Mucosa of descending colon (tissue), 3 donors: ENCODE results near the gene ZNG1A. TPM values are rescaled to one million over a fixed set of nuclear protein-coding genes. Genes with fewer than 3 reads are reported as not detected.
A peak's percentile ranks its signal among the peaks of the same experiment; 100 is the strongest.
"Not testable (repeated sequence)": the region's sequence is repeated elsewhere in the genome, so short reads cannot be mapped to it uniquely, and the experiment has no call there.

Experiments used
- ATAC-seq: fragments of 200-7000 bp; cut with Tn5 transposase; one replicate; pipeline ENCODE4 v1.9.1; 2020; ENCODE audit warnings: mild to moderate bottlenecking, moderate library complexity
- DNase-seq, 3 donors: peaks; one replicate each; pipeline ENCODE4 v3.0.0-alpha.2; 2020
- H3K36me3 ChIP-seq: fragments of 200-600 bp; one replicate; pipeline ENCODE4 v1.8.0; 2021; ENCODE audit warnings: low read depth, mild to moderate bottlenecking
- H3K4me1 ChIP-seq: fragments of 200-600 bp; one replicate; pipeline ENCODE4 v1.8.0; 2021; ENCODE audit warnings: low read depth, mild to moderate bottlenecking
- H3K4me3 ChIP-seq: fragments of 200-600 bp; one replicate; pipeline ENCODE4 v1.8.0; 2021; ENCODE audit warnings: mild to moderate bottlenecking
- H3K9me3 ChIP-seq: fragments of 200-600 bp; one replicate; pipeline ENCODE4 v1.8.0; 2021; ENCODE audit warnings: mild to moderate bottlenecking
- CTCF ChIP-seq: fragments of 200-600 bp; IDR thresholded peaks from one replicate; pipeline ENCODE4 v1.8.0; 2022; ENCODE audit warnings: antibody characterized with exemption, mild to moderate bottlenecking
- intact Hi-C, 2 donors: fragments of 100-400 bp; cut with DNase I in 1 of 2; cut with micrococcal nuclease in 1 of 2; formaldehyde crosslinking; loops; one replicate each; pipeline versions ENCODE4 v1.11.0 to v1.11.1; 2022; cut with DNase I, micrococcal nuclease
- total RNA-seq, 3 donors: library from RNA; stranded (reverse); fragmentation: NEBNext Ultra II Directional in 2 of 3; extraction: Animal tissue kit (Norgen Biotek cat#: 25700) in 2 of 3; gene quantifications; one replicate each; pipeline versions ENCODE4 v1.2.1 to v1.2.4, GENCODE V29; 2021 to 2023
- donor health status: DM: no; HTN: no; CAD: no; lungs with moderate emphysema.
- donor health status: DM: no; HTN: no; CAD: no.
- donor health status: DM: no; HTN: yes; CAD: no.

ZNG1A gene
- total RNA-seq, 3 donors from 2014 or later = 25.2 to 36.0 (median 33.3) TPM

- H3K4me1 ChIP-seq = no peaks in the 10 kb centered on the region
- no peaks in the 10 kb centered on the region for H3K36me3 ChIP-seq
- no peaks in the 10 kb centered on the region for H3K9me3 ChIP-seq
- no peak overlapping the region for H3K4me3 ChIP-seq
- ATAC-seq (no peak), DNase-seq (no peak)
- TF ChIP-seq CTCF = no peak
- intact Hi-C loops = no loop called here
Observed at GRCh38 chr9:221989-222776, 43.3 kb upstream of the ZNG1A start.

GRCh38 chr9:219670-220365, 41.0 kb upstream of the ZNG1A start:
- no peaks in the 10 kb centered on the region for H3K9me3 ChIP-seq
- no peak for TF ChIP-seq CTCF
- ATAC-seq = no peak
- no peaks in the 10 kb centered on the region for H3K36me3 ChIP-seq
- intact Hi-C loops = no loop called here
- H3K4me1 ChIP-seq = no peaks in the 10 kb centered on the region
- H3K4me3 ChIP-seq = no peak overlapping the region
- DNase-seq = peak in 1 of 3 donors; percentile 50

- DNase-seq, H3K9me3 ChIP-seq, H3K4me1 ChIP-seq, ATAC-seq, H3K36me3 ChIP-seq, intact Hi-C loops, H3K4me3 ChIP-seq: not testable (repeated sequence)
Observed at GRCh38 chr9:219036-219435, 40.2 kb upstream of the ZNG1A start.

DNA sequence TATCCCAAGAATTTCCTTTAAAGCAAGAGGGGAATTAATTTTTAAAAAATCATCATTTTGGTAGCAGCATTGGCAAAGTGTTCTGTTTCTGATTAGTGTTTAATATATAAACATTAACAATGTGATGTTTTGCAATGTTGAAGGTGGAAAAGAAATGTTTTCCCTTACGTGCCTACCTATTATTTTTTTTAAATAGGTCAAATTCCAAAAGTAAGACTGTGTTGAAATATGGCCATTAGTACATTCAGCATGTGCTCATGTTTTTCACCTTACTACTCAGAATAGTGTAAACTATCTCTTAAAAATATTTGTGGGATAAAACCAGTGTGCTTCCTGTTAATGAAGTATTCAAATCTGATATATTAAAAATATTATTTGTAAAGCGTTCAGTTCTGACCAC, 39.1 kb upstream of the ZNG1A start:
- DNase-seq = no peak
- ATAC-seq = no peak
- TF ChIP-seq CTCF = no peak
- Histone ChIP-seq H3K4me1 (no peaks in the 10 kb centered on the region), H3K4me3 (no peak overlapping the region), H3K9me3 (no peaks in the 10 kb centered on the region), H3K36me3 (no peaks in the 10 kb centered on the region)
- intact Hi-C loops = no loop called here

- Histone ChIP-seq H3K4me1 (no peaks in the 10 kb centered on the region), H3K9me3 (no peaks in the 10 kb centered on the region), H3K4me3 (no peak overlapping the region), H3K36me3 (no peaks in the 10 kb centered on the region)
- ATAC-seq = no peak
- TF ChIP-seq CTCF = no peak
- no peak for DNase-seq
- intact Hi-C loops = no loop called here
Observed at GRCh38 chr9:216866-217265, 38.0 kb upstream of the ZNG1A start.

DNA sequence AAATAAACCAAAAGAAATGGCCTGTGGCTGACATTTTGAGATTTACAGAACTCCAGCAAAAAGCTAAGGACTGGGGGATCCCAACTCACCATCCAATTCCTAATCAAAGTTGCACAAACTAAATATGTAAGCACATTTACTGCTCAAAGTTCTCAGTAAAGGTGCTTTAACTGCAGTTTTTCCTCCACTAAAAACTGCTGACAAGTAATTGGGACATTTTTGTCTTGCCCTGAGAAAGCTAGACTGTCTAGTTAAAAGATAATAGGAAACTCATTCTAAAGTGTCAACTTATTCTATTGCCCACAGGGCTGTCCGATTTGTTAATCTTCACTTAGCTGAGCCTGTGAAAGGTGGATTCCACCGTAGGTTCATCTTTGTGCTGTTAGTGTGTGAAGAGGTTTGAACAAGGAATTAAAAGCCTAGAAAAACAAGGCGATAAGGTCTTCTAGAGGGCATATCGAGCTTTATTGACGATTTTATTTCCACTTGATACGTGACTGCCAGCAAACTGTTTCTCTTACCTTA, 36.8 kb upstream of the ZNG1A start:
- no peaks in the 10 kb centered on the region for H3K36me3 ChIP-seq

More for the DNA sequence above, 36.8 kb upstream of the ZNG1A start:
- ATAC-seq = no peak
- Histone ChIP-seq H3K4me1 (no peaks in the 10 kb centered on the region), H3K9me3 (no peaks in the 10 kb centered on the region), H3K4me3 (no peak overlapping the region)
- TF ChIP-seq CTCF = no peak
- intact Hi-C loops = no loop called here
- no peak for DNase-seq
